ENCODE data around the gene RYR2.
"Not testable (repeated sequence)": the region's sequence is repeated elsewhere in the genome, so short reads cannot be mapped to it uniquely, and the experiment has no call there.

The RYR2 gene

DNA sequence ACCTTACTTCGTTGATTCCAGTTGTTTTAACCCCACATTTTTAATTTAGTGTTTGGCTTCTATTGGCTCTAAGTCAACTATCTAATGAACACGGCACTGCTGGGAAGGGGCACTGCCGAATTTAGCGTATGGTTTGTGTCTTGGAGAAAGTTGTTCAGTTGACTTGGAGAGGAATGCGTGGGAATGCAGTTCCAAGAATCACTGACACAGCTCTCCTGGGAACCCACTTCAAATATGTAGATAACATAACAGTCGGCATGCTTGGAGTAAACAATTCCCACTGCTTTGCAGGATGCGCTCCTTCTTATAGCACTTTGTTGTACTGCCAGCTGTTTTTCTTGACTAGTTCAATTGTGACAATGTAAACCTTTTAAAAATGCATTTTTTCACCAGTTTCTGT is 104.3 kb downstream of the RYR2 start:
- no peak for DNase-seq (ENCODE audit: low read depth)

DNA sequence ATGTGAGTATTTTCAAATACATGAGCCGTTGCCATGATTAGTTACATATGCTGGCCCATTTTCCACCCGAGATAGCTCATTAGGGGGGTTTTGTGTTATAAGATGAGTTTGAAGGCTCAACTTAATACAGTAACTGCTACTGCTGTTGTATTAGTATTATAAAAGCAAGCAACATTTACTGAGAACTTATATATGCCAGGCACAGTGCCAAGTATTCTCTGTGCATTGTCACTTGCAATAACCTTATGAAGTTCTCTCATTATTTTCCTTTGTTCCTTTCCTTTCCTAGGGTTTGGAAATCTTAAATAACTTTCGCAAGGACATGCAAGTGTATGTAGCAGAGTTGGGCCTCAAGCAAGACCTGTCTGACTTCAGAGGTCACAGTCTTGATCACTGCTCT is 107.9 kb downstream of the RYR2 start:
- DNase-seq (ENCODE audit: low read depth) = no peak

DNA sequence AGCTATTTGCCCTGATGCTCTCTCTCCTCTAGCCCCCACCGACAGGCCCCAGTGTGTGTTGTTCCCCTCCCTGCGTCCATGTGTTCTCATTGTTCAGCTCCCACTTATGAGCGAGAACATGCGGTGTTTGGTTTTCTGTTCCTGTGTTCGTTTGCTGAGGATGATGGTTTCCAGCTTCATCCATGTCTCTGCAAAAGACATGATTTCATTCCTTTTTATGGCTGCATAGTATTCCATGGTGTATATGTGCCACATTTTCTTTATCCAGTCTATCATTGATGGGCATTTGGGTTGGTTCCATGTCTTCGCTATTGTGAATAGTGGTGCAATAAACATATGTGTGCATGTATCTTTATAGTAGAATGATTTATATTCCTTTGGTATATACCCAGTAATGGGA is 110.0 kb downstream of the RYR2 start:
- DNase-seq (ENCODE audit: low read depth) = not testable (repeated sequence)

DNA sequence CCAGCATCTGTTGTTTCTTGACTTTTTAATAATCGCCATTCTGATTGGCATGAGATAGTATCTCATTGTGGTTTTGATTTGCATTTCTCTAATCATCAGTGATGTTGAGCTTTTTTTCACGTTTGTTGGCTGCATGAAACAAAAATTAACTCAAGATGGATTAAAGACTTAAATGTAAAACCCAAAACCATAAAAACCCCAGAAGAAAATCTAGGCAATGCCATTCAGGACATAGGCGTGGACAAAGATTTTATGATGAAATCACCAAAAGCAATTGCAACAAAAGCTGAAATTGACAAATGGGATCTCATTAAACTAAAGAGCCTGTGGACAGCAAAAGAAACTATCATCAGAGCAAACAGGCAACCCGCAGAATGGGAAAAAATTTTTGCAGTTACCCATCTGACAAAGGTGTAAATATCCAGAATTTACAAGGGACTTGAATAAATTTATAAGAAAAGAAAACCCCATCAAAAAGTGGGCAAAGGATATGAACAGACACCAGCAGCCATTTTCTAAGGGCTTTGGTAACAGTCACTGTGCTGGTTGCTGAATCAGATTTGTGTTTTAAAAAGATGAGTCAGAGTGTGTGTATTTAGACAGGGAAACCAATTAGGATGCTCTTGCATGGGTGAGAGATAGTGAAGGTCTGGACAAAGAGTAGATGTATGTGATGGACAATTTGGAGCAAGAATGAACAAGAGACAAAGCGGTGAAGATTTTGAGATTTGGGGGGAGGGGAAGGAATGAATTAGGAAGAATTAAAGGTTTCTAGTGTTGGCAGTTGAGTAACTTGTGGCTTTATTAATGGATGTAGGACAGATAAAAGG is 110.7 kb downstream of the RYR2 start:
- no peak for DNase-seq (ENCODE audit: low read depth)

DNA sequence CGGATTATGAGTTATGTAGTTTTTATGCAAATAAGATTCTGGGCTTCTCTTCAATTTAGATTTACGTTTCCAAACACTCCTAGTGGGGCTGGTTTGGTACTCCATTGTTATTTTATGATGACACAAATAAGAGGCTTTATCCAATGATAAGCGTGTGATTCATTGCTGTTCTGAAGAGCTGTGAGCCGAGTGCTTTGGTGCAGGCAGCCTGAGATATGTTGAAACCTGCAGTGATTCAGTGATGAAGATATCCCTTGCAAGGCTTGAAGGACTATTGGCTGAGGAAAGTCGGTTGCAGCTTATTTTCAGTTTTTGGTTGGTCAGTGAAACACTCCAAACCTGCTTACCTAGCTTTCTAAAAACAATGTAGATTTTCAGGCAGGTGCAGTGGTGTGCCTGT is 112.2 kb downstream of the RYR2 start:
- no peak for DNase-seq (ENCODE audit: low read depth)

DNA sequence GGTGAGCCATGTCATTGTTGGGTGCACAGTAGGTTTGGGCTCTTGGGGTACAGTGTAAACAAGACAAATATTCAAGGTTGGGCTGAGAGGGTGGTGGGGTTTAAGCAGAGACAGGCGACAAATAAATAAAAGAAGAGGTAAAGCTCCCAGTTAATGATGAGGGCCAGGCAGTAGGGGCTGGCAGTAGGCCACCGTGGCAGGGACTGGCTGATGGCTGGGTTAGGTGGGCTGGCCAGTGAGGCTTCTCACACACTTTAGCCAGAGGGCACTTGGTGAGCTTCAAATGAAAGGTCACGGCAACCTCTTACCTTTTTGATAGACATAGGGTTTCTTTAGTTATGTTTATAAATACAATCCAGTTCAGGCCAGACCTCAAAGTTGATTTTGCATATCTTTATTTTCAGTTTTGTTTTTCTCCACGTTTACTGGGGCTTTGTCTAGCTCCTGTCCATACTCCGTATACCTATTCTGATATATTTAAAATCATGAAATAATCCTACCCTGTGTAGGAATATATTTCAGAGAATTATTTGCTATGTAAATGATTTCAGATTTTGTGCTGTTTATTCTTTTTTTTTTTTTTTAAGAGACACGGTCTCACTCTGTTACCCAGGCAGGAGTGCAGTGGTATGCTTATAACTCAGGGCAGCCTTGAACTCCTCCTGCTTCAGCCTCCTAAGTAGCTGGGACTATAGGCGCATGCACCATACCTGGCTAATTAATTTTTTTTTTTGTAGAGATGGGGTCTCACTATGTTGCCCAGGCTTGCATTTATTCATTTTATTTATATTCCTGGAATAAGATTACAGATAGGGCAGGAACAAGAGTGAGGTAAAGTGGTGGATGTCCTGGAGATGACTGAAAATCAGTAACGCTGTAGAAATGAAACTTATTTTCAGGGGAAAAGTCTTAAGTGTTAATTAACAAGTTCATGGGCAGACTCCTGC is 122.7 kb downstream of the RYR2 start:
- DNase-seq (ENCODE audit: low read depth) = no peak

DNA sequence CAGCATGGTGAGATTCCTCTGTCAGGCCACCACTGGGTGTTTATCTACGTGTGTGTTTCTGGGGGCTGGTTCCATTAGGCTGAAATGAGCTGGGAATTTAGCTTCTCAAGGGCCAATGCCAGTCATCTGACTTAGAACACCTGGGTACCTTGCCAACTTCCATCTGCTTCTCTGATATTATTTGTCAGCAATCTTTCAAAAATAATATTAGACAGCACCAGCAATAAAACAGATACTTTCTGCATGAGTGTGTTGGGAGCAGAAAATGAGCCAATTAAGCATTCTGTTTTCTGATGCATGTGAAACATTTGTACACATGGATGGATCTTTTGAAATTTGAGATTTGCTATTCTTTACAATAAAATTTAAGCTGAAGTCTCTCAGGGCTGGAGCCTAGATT is 124.1 kb downstream of the RYR2 start:
- no peak for DNase-seq (ENCODE audit: low read depth)

DNA sequence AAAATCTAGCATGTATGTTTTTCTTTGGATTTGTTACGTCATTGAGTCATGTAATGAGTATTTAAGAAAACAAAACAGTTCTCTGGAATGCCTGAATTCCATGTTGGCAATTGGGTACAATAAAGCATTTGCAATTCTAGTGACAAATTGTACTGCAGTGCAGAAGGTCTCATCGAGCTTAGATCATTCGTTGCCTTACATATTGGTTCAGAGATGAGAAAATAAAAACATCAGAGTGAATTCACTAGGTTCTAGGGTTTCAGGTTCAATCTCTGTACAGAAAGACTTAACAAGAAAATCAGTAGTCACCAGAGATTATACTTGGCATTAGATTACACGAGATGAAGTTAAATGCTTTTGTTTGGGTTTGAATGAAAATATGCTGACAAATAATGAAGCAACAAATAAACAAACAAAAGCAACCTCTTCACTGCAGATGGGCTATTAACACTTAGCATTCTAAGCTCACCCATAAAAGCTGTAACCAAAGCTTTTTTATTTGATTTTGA is 124.7 kb downstream of the RYR2 start:
- DNase-seq (ENCODE audit: low read depth) = no peak

DNA sequence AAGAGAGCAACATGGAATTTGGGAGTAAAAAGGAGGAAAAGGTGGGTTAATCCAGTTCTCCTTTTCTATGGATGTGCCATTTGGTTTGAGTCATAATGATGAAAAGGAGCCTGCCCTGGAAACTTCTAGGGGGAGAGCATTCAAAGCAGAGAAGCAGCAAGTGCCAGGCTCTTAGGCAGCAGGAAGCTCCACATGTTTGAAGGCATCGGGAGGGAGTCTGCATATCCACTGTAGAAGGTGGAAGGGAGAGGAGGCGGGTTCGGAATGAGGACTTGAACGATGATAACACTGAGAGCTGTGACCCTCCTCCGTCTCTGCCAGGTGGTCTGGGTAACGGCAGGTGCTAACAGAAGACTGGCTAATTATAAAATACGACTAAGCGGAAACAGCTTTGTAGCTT is 128.2 kb downstream of the RYR2 start:
- no peak for DNase-seq (ENCODE audit: low read depth)

DNA sequence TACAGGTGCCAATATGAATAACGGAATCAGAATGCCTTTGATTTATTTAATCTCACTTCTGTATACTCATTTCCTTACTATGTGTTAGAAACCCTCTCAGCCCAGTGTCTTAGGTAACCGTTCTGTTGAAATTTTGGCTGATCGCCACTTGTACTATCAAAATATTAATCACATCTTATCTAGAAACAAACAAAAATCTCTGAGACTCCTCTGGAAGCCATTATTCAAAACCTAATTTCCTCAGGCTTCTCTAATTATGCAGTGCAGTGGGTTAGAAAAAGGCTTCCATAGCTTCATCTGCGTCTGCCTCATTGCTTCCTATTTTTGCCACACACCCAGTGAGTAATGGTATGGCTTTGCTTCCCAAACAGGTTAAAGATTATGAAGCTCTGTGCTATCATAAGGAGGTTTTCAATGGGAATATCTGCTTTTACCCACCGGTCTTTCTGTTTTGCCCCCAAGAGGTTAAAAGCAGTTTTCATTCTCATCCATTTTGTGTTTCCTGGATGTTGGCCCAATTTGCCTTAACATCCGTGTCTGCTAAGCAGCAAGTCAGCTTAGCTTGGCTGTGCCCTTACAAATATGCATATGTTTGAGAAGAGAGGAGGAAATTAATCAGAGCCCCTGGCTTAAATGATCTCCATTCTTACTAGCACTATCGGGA is 129.6 kb downstream of the RYR2 start:
- no peak for DNase-seq (ENCODE audit: low read depth)

DNA sequence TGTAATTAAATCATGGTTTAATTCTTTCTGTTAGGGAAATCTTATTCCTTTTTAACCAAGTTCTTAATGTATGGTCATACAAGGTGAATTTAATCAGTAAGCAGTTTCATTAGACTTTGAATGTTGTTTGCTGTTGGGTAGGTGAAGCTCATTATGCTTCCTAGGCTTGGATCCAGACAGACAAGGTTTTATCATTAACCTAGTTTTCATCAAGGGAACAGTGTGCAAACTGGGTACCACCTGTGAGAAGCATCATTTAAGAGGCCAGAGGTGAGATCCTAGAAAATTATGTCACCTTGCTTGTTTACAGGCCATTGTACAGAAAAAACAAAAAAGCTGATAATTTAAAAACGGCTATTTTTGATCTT is 130.1 kb downstream of the RYR2 start:
- no peak for DNase-seq (ENCODE audit: low read depth)

DNA sequence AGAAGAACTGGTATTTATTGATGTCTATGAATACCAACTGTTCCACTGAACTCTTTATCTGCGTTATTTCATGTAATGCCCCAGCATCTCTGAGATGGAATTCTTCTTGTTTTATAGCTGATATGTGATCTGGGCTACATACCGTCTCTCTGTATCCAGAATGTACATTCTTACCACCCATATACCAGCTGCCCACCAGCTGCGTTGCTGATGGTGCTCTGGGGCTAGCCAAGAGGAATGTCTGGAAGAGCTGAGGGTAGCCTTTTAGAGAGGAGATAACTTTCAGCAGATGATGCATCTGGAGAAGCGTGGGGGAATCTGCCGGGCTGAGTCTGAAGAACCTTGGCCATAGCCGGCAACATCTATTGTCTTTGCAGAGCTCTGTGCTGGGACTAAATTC is 137.5 kb downstream of the RYR2 start:
- DNase-seq (ENCODE audit: low read depth) = no peak

DNA sequence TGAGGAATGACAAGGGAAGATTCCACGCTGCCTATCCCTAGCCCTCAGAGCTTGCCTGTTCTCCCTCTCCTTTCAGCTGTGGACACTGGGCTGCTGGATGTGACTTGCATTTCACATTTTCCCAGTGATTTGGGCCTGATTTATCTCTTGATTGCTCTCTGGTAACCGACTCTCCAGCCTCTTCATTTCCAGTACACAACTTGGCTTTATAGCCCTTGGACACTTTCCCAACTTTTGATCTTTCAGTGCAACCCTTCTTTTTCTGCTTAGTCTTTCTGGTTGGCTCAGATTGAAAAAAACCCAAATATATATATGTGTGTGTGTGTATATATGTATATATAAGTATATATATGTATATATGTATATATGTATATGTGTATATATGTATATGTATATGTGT is 138.3 kb downstream of the RYR2 start:
- DNase-seq (ENCODE audit: low read depth) = no peak

DNA sequence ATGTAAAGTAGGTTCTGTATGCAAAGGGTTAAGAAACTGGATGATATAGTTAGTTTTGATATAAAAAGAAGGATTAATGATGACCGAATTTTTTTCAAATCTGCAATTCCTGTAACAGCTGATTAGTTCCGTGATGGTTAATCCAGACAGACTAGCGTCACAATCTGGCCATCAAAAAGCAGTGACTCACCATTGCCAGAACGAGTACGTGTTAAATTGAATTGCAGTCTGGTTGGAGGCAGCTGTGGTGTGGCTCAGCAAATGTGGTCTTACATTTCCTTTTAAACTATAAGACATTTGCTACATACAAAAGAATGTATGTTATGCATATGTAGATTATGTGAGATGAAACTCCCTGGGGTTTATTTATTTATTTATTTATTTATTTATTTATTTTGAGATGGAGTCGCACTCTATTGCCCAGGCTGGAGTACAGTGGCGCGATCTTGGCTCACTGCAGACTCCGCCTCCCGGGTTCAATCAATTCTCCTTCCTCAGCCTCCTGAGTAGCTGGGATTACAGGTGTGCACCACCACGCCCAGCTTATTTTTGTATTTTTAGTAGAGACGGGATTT is 139.8 kb downstream of the RYR2 start:
- DNase-seq (ENCODE audit: low read depth) = no peak

DNA sequence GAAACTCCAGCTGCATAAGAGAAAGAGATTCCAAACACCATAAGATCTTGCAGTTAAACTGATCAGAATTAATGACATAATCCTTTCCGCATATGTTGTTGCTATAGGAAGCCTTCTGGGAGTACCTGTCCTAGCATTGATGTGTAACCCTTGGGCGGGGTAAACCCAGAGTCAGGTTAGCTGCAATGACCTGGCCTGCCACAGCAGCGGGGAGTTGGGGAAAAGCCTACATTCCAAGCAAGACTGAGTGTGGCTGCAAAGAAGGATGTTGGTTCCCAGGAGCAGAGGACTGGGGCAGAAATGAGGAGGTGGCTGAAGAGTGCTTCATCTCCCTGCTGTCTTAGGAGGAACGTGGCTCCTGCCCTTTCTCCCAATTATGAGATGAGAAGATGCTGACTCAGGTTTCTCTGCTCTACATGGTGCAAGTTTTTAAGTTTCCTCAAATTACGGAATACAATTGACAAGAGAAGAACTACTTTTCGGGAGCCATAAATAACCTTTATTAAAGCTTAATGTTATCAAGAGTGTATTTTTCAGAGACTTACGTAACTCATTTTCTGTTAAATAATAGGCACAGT is 142.1 kb downstream of the RYR2 start:
- DNase-seq (ENCODE audit: low read depth) = no peak

DNA sequence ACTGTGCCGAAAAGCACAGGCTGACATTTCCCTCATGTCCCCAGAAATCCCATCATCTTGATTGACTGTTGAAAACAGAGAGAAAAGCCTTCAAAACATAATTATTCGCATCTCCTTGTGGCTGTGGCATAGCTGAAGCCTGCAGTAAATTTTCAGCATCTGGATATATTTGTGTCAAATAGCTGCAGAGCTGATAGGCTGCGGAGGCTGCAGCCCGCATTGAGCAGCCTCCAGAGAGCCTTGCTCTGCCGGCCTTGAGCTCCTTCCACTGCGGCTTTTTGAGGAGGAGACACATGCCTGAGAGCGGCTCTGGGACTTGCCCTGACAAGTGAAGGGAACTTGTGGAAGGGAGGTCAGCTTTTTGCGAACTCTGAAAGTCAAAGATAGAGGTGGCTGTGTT is 144.7 kb downstream of the RYR2 start:
- DNase-seq (ENCODE audit: low read depth) = no peak

DNA sequence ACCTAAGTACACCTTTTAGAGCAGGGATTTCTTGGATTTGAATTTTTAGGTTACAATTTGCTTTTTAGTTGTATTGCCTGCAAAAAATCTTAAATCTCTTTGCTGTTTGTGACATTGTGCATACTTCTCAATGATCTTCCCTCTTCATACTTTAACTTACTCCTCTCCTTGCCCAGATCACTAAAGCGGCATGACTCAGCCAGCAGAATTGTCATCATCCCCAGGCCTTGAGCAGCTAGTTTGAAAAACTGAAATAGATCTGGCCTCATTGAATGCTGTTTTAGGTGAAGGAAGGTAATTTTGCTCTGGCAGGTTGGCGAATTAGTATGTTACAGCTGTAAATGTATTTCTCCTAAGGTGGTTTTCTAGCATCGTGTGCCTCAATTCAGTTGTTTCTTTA is 145.9 kb downstream of the RYR2 start:
- DNase-seq (ENCODE audit: low read depth) = no peak

DNA sequence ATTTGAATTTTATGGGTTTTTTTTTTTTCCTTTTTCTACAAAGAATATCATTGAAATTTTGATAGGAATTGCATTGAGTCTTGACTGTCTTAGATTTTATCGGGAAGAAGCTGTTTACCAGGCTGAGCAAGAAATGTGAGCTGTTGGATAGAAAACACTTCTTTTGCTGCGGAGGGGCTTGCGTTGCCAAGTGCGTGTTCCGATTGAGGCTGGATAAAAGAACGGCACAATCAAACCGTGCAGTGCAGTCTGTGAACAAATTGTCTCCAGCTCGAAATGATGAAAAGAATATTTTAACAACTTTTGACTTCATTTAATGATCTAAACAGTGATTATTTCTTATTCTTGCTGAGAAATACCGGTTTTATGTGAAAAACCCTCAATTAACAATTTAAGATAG is 149.4 kb downstream of the RYR2 start:
- DNase-seq (ENCODE audit: low read depth) = no peak

DNA sequence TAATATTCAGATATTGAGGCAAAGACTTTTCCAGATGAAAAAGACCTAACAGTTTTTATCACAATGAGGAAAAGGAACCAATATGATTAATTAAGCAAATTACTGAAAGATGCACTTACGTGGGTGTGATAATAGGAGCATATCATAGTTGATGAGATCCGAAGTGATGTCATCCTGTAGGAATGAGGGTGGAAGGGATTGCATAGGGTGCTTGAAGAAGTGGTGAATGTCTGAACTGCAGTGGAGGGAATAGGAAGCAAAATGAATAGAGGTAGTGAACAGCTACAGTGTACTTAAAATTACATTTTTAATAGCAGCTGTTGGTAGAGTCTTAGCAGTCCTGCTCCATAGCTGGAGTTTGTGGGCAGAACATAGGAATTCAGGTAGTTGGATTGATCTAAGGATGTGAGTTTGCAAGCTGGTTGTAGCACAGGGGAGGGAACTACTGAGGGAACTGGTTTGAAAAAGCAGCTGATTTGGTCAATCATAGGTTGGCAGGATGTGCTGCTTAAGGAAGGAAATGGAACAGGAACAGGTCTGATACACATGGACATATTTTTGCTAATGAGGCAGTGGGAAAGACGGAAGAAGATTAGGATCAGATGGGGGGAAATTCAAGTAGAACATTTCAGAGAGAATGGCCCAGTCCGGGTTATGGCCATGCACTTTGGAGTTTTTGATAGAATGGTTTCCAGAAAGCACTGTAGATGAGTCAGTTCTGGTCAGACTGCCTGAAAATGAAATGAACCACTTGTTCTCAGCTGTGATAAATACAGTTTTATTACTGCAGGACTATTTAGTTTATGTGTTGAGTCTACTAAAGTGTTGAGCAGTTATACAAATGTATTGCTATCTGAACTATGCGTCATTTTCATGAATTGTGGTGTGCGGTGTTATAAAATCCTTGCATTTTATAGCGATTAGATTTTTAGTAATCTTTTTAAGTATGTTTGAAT is 155.8 kb downstream of the RYR2 start:
- DNase-seq (ENCODE audit: low read depth) = no peak

DNA sequence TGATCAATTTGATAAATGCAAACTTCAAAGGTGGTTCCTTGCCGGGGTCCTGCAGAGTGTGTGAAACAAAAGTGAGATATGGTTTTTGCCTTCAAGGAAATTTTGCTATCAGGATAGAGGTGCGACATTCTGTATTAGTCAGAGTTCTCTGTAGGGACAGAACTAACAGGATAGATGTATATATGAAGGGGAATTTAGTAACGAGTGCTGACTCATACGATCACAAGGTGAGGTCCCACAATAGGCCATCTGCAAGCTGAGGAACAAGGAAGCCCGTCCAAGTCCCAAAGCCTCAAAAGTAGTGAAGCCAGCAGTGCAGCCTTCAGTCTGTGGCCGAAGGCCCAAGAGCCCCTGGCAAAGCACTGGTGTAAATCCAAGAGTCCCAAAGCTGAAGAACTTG is 157.0 kb downstream of the RYR2 start:
- DNase-seq (ENCODE audit: low read depth) = no peak

DNA sequence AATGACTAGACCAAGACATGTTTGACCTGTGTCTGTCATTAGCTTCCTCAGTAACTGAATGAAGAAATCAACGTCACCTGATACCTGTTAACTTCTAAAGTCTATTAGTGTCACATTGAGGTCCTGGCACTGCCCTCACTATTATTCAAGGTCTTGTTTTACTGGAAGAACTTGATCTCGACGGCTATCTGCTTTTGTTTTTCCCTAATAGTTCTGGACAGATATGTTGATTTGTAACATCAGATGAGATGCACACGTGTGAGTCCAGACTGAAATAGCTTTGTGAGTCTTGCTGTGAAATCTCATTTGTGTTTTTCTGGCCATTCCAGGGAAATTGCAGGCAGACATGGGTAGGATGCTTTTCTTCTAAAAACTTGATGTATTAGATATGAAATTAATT is 159.2 kb downstream of the RYR2 start:
- DNase-seq (ENCODE audit: low read depth) = no peak
